Omental fat pad (tissue), 4 donors: Measurements from ENCODE around the gene C13orf42. TPM values are rescaled to one million over a fixed set of nuclear protein-coding genes. Genes with fewer than 3 reads are reported as not detected.

Experiments
- ATAC-seq: fragments of 150-250 bp; one replicate; pipeline ENCODE4 v1.9.1; 2016; ENCODE audit warnings: mild to moderate bottlenecking, moderate library complexity; ENCODE audit not compliant: low FRiP score
- DNase-seq: peaks from one replicate; pipeline ENCODE4 v3.0.0-alpha.2; 2019; ENCODE audit warnings: low spot score
- total RNA-seq, 4 donors: library from RNA; depleted of rRNA; stranded (reverse); fragments of >200 nt; gene quantifications; one replicate each; pipeline ENCODE4 v1.1.0, GENCODE V29; 2016
- TF ChIP-seq, protein P1 (sequence below), 3 donors: fragments of 450-650 bp; IDR thresholded peaks; one replicate each; pipeline ENCODE4 v1.5.1; 2016 to 2017; ENCODE audit warnings: antibody characterized with exemption in 3 of 3, mild to moderate bottlenecking in 3 of 3, moderate library complexity in 2 of 3

C13orf42 gene
- not detected for total RNA-seq

GRCh38 chr13:51111174-51111573 lies at the start of gene C13orf42:
Gene C13orf42 (minus strand): TSS chr13:51111274. CDS start chr13:51111209, 65 bp downstream.
- TF ChIP-seq, protein P1, sequence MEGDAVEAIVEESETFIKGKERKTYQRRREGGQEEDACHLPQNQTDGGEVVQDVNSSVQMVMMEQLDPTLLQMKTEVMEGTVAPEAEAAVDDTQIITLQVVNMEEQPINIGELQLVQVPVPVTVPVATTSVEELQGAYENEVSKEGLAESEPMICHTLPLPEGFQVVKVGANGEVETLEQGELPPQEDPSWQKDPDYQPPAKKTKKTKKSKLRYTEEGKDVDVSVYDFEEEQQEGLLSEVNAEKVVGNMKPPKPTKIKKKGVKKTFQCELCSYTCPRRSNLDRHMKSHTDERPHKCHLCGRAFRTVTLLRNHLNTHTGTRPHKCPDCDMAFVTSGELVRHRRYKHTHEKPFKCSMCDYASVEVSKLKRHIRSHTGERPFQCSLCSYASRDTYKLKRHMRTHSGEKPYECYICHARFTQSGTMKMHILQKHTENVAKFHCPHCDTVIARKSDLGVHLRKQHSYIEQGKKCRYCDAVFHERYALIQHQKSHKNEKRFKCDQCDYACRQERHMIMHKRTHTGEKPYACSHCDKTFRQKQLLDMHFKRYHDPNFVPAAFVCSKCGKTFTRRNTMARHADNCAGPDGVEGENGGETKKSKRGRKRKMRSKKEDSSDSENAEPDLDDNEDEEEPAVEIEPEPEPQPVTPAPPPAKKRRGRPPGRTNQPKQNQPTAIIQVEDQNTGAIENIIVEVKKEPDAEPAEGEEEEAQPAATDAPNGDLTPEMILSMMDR (IDR thresholded peaks at IDR 0.05) = no peak
- DNase-seq = no peak
- ATAC-seq = no peak

DNA sequence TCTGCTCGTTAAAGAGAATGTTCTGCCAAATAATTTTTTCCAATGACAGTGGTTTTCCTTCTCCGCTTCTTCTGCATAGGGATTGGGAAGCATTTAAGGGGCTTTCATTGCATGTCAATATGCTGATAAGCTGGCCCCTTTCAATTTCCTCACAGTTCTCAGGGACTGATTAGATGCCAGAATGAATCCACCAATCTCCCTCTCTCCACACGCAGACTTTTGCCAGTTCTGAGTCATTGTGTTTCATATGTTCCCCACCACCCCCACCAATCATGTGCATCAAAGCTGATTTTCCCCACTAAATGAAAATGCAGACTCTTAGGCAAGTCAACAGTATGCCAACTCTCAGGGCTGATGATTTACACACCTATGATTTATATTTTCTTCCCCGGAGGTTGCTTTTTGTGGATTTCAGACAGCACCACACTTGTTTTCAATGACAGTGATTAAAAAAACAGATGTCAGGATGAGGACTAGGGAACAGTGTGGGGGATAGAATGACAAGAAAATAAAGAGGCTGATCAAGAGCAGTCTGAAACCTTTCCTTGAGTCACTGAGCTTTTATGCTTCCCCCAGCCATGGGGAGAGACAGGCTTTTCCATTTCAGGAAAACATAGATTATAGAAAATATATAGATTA lies 47.9 kb upstream of the C13orf42 start:
- DNase-seq (no peak), ATAC-seq (no peak)
- TF ChIP-seq, protein P1 (IDR thresholded peaks at IDR 0.05) = no peak

- DNase-seq = no peak
- no peak for ATAC-seq
- TF ChIP-seq, protein P1 (IDR thresholded peaks at IDR 0.05) = no peak
Observed at GRCh38 chr13:51158365-51158764, 47.3 kb upstream of the C13orf42 start.

- TF ChIP-seq, protein P1 (IDR thresholded peaks at IDR 0.05) = no peak
Observed at GRCh38 chr13:51156648-51157047, 45.6 kb upstream of the C13orf42 start.

DNA sequence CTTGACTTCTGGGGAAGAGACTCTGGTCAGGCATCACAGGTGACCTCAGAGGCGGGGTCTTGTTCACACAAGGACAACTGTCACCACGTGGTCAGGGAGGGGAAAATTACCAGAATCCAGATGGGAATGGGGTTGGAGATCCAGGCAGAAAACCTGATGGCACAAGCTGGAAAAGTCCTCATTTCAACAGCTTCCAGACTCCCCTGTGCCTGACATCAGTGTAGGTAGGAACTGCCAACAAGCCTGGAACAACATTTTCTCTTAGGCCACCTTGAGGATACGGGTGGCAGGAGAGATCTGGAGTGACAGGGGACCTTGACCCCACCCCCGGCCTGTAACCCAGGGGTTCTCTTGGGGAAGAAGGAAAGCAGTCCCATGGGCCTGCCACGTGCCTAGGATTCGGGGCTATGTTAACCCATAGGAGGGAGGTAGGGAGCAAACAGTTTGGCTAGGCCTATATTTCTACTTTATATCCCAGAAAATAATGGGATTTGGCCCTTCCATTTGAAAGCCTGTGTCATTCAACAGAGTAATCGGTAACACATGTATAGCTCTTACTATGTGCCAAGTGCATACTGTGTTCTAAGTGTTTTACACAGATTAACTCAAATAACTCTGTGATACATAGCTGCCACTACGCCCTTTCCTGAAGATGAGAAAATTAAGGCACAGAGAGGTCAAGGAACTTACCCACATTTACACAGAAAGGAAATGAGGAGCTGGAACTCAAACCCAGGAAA lies 44.9 kb upstream of the C13orf42 start:
- ATAC-seq = no peak
- no peak for DNase-seq
- TF ChIP-seq, protein P1 (IDR thresholded peaks at IDR 0.05) = no peak

More at GRCh38 chr13:51156648-51157047, 45.6 kb upstream of the C13orf42 start:
- ATAC-seq (no peak), DNase-seq (no peak)

GRCh38 chr13:51155161-51155560 lies 44.1 kb upstream of the C13orf42 start:
- ATAC-seq (no peak), DNase-seq (no peak)
- TF ChIP-seq, protein P1 (IDR thresholded peaks at IDR 0.05) = no peak
